ENCODE results near the gene SEC22B. TPM values are rescaled to one million over a fixed set of nuclear protein-coding genes. Genes with fewer than 3 reads are reported as not detected.
"Not testable (repeated sequence)": the region's sequence is repeated elsewhere in the genome, so short reads cannot be mapped to it uniquely, and the experiment has no call there.

SEC22B gene
- polyA plus RNA-seq, 6 donors from 2014 or later = 9.1 to 21.1 (median 19.5) TPM

DNA sequence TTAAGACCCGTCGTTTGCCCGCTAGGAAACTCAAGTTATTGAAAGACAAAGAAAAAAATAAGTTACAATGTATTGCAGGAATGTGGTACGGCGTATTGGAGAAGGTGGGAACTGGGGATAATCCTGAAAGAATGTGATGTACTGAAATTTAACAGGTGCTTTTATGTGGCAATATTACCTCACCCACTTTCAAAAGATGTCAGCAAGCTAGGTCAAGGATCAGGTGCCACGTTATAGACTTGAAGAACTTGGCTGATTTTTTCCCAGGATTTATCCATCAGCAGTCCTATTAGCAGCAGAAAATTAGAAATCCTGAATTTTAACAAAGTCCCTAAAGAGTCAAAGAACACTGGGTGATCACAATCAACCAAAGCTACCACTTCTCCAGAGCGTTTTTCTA, 632 bp downstream of the SEC22B start:
- not testable (repeated sequence) for ATAC-seq (ENCODE audit: low read depth in 2 of 2); H3K27me3 Mint-ChIP-seq; DNase-seq; H3K36me3 Mint-ChIP-seq; H3K9me3 Mint-ChIP-seq
- H3K4me3 Mint-ChIP-seq = peak overlapping the region; percentile 98 to 100 (median 99)
- peak overlapping the region; percentile 97 to 99 (median 99) for H3K27ac Mint-ChIP-seq
- H3K4me1 Mint-ChIP-seq = peaks cover 12 to 14% (median 14%) of the 10 kb centered on the region in 3 donors

GRCh38 chr1:120164761-120165160, 11.6 kb downstream of the SEC22B start:
- not testable (repeated sequence) for DNase-seq; H3K4me1 Mint-ChIP-seq; H3K9me3 Mint-ChIP-seq; H3K27ac Mint-ChIP-seq; H3K27me3 Mint-ChIP-seq; H3K36me3 Mint-ChIP-seq; ATAC-seq (ENCODE audit: low read depth in 2 of 2); H3K4me3 Mint-ChIP-seq

- DNase-seq; H3K4me1 Mint-ChIP-seq; H3K27me3 Mint-ChIP-seq; H3K4me3 Mint-ChIP-seq; ATAC-seq (ENCODE audit: low read depth in 2 of 2); H3K27ac Mint-ChIP-seq; H3K36me3 Mint-ChIP-seq; H3K9me3 Mint-ChIP-seq: not testable (repeated sequence)
Measured at GRCh38 chr1:120162015-120162414, 14.3 kb downstream of the SEC22B start.

DNA sequence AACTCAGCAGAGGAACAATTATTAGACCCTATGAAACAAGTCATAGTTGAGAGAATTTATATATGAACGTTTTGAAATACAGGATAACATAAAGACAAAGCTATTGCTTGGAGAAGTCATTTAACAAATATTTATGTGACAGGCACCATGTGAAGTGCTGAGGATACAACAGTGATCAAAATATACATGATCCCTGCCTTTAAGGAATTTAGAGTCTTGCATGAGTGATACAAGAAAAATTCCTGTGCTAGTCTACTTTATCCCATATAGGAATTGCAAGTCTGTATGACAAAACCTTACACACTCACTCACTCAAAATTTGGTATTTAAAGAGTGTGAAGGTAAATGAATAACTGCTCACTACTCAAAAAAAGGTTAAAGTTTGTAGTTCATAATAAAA, 17.8 kb downstream of the SEC22B start:
- not testable (repeated sequence) for H3K4me1 Mint-ChIP-seq; ATAC-seq (ENCODE audit: low read depth in 2 of 2); DNase-seq; H3K27ac Mint-ChIP-seq; H3K36me3 Mint-ChIP-seq; H3K27me3 Mint-ChIP-seq; H3K9me3 Mint-ChIP-seq; H3K4me3 Mint-ChIP-seq

- H3K4me3 Mint-ChIP-seq; DNase-seq; H3K4me1 Mint-ChIP-seq; H3K36me3 Mint-ChIP-seq; H3K27ac Mint-ChIP-seq; H3K27me3 Mint-ChIP-seq; H3K9me3 Mint-ChIP-seq; ATAC-seq (ENCODE audit: low read depth in 2 of 2): not testable (repeated sequence)
Measured at GRCh38 chr1:120158086-120158485, 18.2 kb downstream of the SEC22B start.

DNA sequence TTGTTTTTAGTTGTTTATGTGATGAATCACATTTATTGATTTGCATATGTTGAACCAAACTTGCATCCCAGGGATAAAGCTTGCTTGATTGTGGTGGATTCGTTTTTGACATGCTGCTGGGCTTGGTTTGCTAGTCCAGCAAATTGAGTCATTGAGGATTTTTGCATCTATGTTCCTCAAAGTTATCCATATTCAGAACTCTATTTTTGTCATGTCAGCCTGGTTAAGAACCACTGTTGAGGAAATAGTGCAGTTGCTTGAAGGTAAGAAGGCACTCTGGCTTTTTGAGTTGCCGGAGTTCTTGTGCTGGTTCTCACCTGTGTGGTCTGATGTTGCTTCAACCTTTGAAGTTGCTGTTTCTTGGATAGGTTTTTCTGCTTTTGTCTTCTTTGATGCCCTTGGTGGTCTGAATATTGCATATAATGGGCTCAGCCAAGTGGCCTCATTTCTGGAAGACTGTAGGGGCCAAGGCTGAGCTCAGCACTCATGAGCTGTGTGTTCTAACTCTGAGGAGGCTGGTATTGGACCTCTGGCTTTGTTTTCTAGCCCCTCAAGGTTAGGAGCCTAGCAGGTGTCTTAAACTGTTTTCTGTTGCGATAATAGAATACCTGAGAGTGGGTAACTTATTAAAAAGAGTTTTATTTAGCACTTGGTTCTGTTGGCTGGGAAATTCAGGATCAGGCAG, 26.0 kb downstream of the SEC22B start:
- H3K27ac Mint-ChIP-seq = peak overlapping the region in 1 of 6 donors; percentile 63
- DNase-seq; H3K27me3 Mint-ChIP-seq; H3K4me3 Mint-ChIP-seq; H3K36me3 Mint-ChIP-seq; H3K4me1 Mint-ChIP-seq; H3K9me3 Mint-ChIP-seq; ATAC-seq (ENCODE audit: low read depth in 2 of 2): not testable (repeated sequence)

- not testable (repeated sequence) for DNase-seq, H3K9me3 Mint-ChIP-seq, H3K4me3 Mint-ChIP-seq, H3K27me3 Mint-ChIP-seq, H3K27ac Mint-ChIP-seq, H3K36me3 Mint-ChIP-seq, H3K4me1 Mint-ChIP-seq
- ATAC-seq (ENCODE audit: low read depth in 2 of 2) = peak; percentile 20 to 45
Measured at GRCh38 chr1:120149420-120150059, 26.8 kb downstream of the SEC22B start.

DNA sequence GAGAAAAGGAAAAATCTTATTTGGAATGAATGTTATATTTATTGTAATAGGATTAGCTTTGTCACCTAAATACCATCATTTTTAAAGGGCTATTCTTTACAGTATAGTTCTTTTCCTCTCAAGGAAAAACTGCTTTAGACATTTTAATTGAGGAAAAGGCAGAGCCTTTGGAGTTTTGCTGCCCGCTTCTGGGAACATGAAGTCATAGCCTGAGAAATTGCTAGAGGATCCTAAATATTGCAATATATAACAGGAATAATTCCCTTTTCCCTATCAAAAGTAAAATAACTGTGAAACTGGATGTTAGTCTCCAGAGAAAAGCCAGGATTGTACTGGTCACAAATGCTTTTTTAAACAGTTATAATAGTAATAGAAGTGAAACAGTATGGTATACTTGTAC, 30.5 kb downstream of the SEC22B start:
- not testable (repeated sequence) for H3K27ac Mint-ChIP-seq; H3K36me3 Mint-ChIP-seq; H3K27me3 Mint-ChIP-seq; ATAC-seq (ENCODE audit: low read depth in 2 of 2); DNase-seq; H3K9me3 Mint-ChIP-seq; H3K4me3 Mint-ChIP-seq
- peaks cover 19 to 24% (median 23%) of the 10 kb centered on the region in 3 donors for H3K4me1 Mint-ChIP-seq

- not testable (repeated sequence) for H3K9me3 Mint-ChIP-seq; ATAC-seq (ENCODE audit: low read depth in 2 of 2); H3K27ac Mint-ChIP-seq; H3K36me3 Mint-ChIP-seq; H3K27me3 Mint-ChIP-seq; H3K4me3 Mint-ChIP-seq; DNase-seq
- H3K4me1 Mint-ChIP-seq = peaks cover 19 to 23% (median 23%) of the 10 kb centered on the region in 3 donors
Measured at GRCh38 chr1:120144626-120145025, 31.7 kb downstream of the SEC22B start.

- H3K27ac Mint-ChIP-seq = peak overlapping the region in 2 of 6 donors; percentile 14 to 55
- H3K9me3 Mint-ChIP-seq; H3K36me3 Mint-ChIP-seq; H3K4me3 Mint-ChIP-seq; H3K27me3 Mint-ChIP-seq; DNase-seq; ATAC-seq (ENCODE audit: low read depth in 2 of 2): not testable (repeated sequence)
- peaks cover 18 to 21% (median 19%) of the 10 kb centered on the region in 3 donors for H3K4me1 Mint-ChIP-seq
Measured at GRCh38 chr1:120144169-120144568, 32.2 kb downstream of the SEC22B start.

GRCh38 chr1:120143334-120143733, 33.0 kb downstream of the SEC22B start:
- peaks cover 18 to 21% (median 19%) of the 10 kb centered on the region in 3 donors for H3K4me1 Mint-ChIP-seq
- not testable (repeated sequence) for DNase-seq, H3K27ac Mint-ChIP-seq, H3K36me3 Mint-ChIP-seq, H3K4me3 Mint-ChIP-seq, H3K27me3 Mint-ChIP-seq, H3K9me3 Mint-ChIP-seq
- ATAC-seq (ENCODE audit: low read depth in 2 of 2) = peak in 1 of 2 donors; percentile 15

- H3K4me3 Mint-ChIP-seq = peak overlapping the region in 7 of 8 donors; percentile 27 to 85 (median 77)
- H3K36me3 Mint-ChIP-seq, H3K27me3 Mint-ChIP-seq, H3K9me3 Mint-ChIP-seq: not testable (repeated sequence)
- H3K4me1 Mint-ChIP-seq = peaks cover 18 to 21% (median 19%) of the 10 kb centered on the region in 3 donors
- peak; percentile 100 for ATAC-seq (ENCODE audit: low read depth in 2 of 2)
- peak overlapping the region; percentile 57 to 95 (median 76) for H3K27ac Mint-ChIP-seq
- peak; percentile 78 for DNase-seq
Measured at GRCh38 chr1:120142512-120143263, 33.6 kb downstream of the SEC22B start.

GRCh38 chr1:120141865-120142264, 34.5 kb downstream of the SEC22B start:
- not testable (repeated sequence) for H3K27me3 Mint-ChIP-seq; H3K36me3 Mint-ChIP-seq; ATAC-seq (ENCODE audit: low read depth in 2 of 2); DNase-seq; H3K9me3 Mint-ChIP-seq
- Mint-ChIP-seq H3K4me3 (peak overlapping the region in 3 of 8 donors; percentile 29 to 80 (median 51)), H3K4me1 (peaks cover 18 to 21% (median 19%) of the 10 kb centered on the region in 3 donors), H3K27ac (peak overlapping the region in 3 of 6 donors; percentile 57 to 66 (median 63))

All from naive B cell (primary cell).